HepG2 (cell line): ENCODE results near the gene DCDC2C. TPM values are rescaled to one million over a fixed set of nuclear protein-coding genes. Genes with fewer than 3 reads are reported as not detected.

Experiments used
- BHLHE40 ChIP-seq: IDR thresholded peaks from 2 replicates; pipeline ENCODE4 v1.6.1; 2011; ENCODE audit warnings: low read length, improper control_type of control experiment
- CBFB ChIP-seq: sonication (generic); formaldehyde crosslinking; IDR thresholded peaks from 2 replicates; pipeline ENCODE4 v1.4.0; 2020; ENCODE audit warnings: missing genetic modification reagents
- HOXA5 ChIP-seq: sonication (generic); formaldehyde crosslinking; IDR thresholded peaks from 2 replicates; pipeline ENCODE4 v1.4.0; 2020; ENCODE audit warnings: missing genetic modification reagents
- IKZF4 ChIP-seq: sonication (generic); formaldehyde crosslinking; IDR thresholded peaks from 2 replicates; pipeline ENCODE4 v1.5.1; 2020; ENCODE audit warnings: borderline replicate concordance, mild to moderate bottlenecking, low read depth, missing genetic modification reagents; ENCODE audit errors: not compliant biosample characterization
- KDM1A ChIP-seq: IDR thresholded peaks from 2 replicates; pipeline ENCODE4 v1.6.1; 2016; ENCODE audit warnings: missing compliant biosample characterization
- KDM5A ChIP-seq: fragments of 200-600 bp; sonication (generic); IDR thresholded peaks from 2 replicates; pipeline ENCODE4 v1.7.0; 2018; ENCODE audit warnings: antibody characterized with exemption, mild to moderate bottlenecking, low read length, borderline replicate concordance
- KLF16 ChIP-seq, 2 experiments: sonication (generic) in 1 of 2; formaldehyde crosslinking in 1 of 2; IDR thresholded peaks; 2 replicates each; pipeline versions ENCODE4 v1.6.1 to v1.8.0; 2016 to 2023; ENCODE audit warnings: missing genetic modification reagents in 2 of 2, missing compliant biosample characterization in 1 of 2
- MBNL3 ChIP-seq: fragments of 250-450 bp; sonication (Bioruptor Pico); conservative IDR thresholded peaks from 2 replicates; pipeline ENCODE4 v1.8.0; 2022; ENCODE audit warnings: mild to moderate bottlenecking, inconsistent platforms
- MYC ChIP-seq: sonication (generic); formaldehyde crosslinking; IDR thresholded peaks from 2 replicates; pipeline ENCODE4 v1.9.0; 2021; ENCODE audit warnings: missing genetic modification reagents, borderline replicate concordance
- NONO ChIP-seq, 2 experiments: fragments of 450-650 bp in 1 of 2; sonication (generic) in 1 of 2; formaldehyde crosslinking in 1 of 2; IDR thresholded peaks in 1 of 2; conservative IDR thresholded peaks in 1 of 2; 2 replicates each; pipeline versions ENCODE4 v1.6.1 to v1.8.0; 2017 to 2022; ENCODE audit warnings: mild to moderate bottlenecking in 1 of 2, missing genetic modification reagents in 1 of 2, moderate library complexity in 1 of 2
- NR2F2 ChIP-seq: IDR thresholded peaks from 2 replicates; pipeline ENCODE4 v1.6.1; 2012; ENCODE audit warnings: low read depth, inconsistent platforms, borderline replicate concordance
- RBM22 ChIP-seq: fragments of 200-400 bp; formaldehyde crosslinking; optimal IDR thresholded peaks from 2 replicates; pipeline ENCODE3; 2017; ENCODE audit warnings: mild to moderate bottlenecking, low read length, moderate library complexity
- SRY ChIP-seq: sonication (generic); formaldehyde crosslinking; IDR thresholded peaks from 2 replicates; pipeline ENCODE4 v1.8.0; 2022; ENCODE audit warnings: mild to moderate bottlenecking, missing genetic modification reagents
- ZFP36L1 ChIP-seq: sonication (generic); formaldehyde crosslinking; IDR thresholded peaks from 2 replicates; pipeline ENCODE4 v1.8.0; 2022; ENCODE audit warnings: mild to moderate bottlenecking, missing genetic modification reagents, moderate library complexity
- ZMYM4 ChIP-seq: sonication (generic); formaldehyde crosslinking; IDR thresholded peaks from 2 replicates; pipeline ENCODE4 v1.8.1; 2023; ENCODE audit warnings: mild to moderate bottlenecking, missing genetic modification reagents
- ZNF260 ChIP-seq: sonication (generic); formaldehyde crosslinking; IDR thresholded peaks from 2 replicates; pipeline ENCODE4 v1.4.0; 2020; ENCODE audit warnings: missing genetic modification reagents, low read depth, mild to moderate bottlenecking, borderline replicate concordance
- ZNF263 ChIP-seq: sonication (generic); formaldehyde crosslinking; IDR thresholded peaks from 2 replicates; pipeline ENCODE4 v1.4.0; 2020; ENCODE audit warnings: missing genetic modification reagents
- ZNF451 ChIP-seq: sonication (generic); formaldehyde crosslinking; IDR thresholded peaks from 2 replicates; pipeline ENCODE4 v1.5.0; 2020; ENCODE audit warnings: mild to moderate bottlenecking, missing genetic modification reagents
- ZNF543 ChIP-seq: sonication (generic); formaldehyde crosslinking; IDR thresholded peaks from 2 replicates; pipeline ENCODE4 v1.4.0; 2020; ENCODE audit warnings: mild to moderate bottlenecking, missing genetic modification reagents
- ZNF546 ChIP-seq: sonication (generic); formaldehyde crosslinking; conservative IDR thresholded peaks from 2 replicates; pipeline ENCODE4 v1.8.1; 2023; ENCODE audit warnings: mild to moderate bottlenecking, missing genetic modification reagents
- ZNF562 ChIP-seq: sonication (generic); formaldehyde crosslinking; IDR thresholded peaks from 2 replicates; pipeline ENCODE4 v1.8.0; 2022; ENCODE audit warnings: missing genetic modification reagents, borderline replicate concordance
- ZNF570 ChIP-seq: sonication (generic); formaldehyde crosslinking; IDR thresholded peaks from 2 replicates; pipeline ENCODE4 v1.4.0; 2020; ENCODE audit warnings: mild to moderate bottlenecking, missing genetic modification reagents, borderline replicate concordance
- ZNF747 ChIP-seq: sonication (generic); formaldehyde crosslinking; IDR thresholded peaks from 2 replicates; pipeline ENCODE4 v1.8.1; 2023; ENCODE audit warnings: missing genetic modification reagents, mild to moderate bottlenecking, borderline replicate concordance
- ZNF768 ChIP-seq: sonication (generic); formaldehyde crosslinking; IDR thresholded peaks from 2 replicates; pipeline ENCODE4 v1.4.0; 2020; ENCODE audit warnings: missing genetic modification reagents
- ZNF772 ChIP-seq: sonication (generic); formaldehyde crosslinking; IDR thresholded peaks from 2 replicates; pipeline ENCODE4 v1.5.0; 2020; ENCODE audit warnings: mild to moderate bottlenecking, missing genetic modification reagents
- polyA plus RNA-seq, 8 experiments: library from polyadenylated mRNA; depleted of rRNA in 3 of 8; stranded (reverse) in 7 of 8; unstranded in 1 of 8; fragments of >200 nt; fragmentation: Illumina TruSeq in 4 of 8; extraction: Trizol in 4 of 8; gene quantifications; 2 replicates each; pipeline versions ENCODE4 v1.2.1 to v1.2.3, GENCODE V29; 2011 to 2016; ENCODE audit warnings: low read depth in 4 of 8, missing spikeins in 1 of 8, mixed read lengths in 1 of 8; ENCODE audit not compliant: insufficient read depth in 1 of 8
- total RNA-seq, 5 experiments: library from RNA; depleted of rRNA; stranded (reverse); fragments of >200 nt; fragmentation: Illumina TruSeq; extraction: Trizol; gene quantifications; 2 replicates each; pipeline ENCODE4 v1.2.3, GENCODE V29; 2016; ENCODE audit warnings: low read depth in 1 of 5
- TF ChIP-seq, protein P1 (sequence below): sonication (generic); formaldehyde crosslinking; IDR thresholded peaks from 2 replicates; pipeline ENCODE4 v1.4.0; 2020; ENCODE audit warnings: low read depth, mild to moderate bottlenecking, missing genetic modification reagents
- TF ChIP-seq, protein P2 (sequence below): sonication (generic); formaldehyde crosslinking; IDR thresholded peaks from 2 replicates; pipeline ENCODE4 v1.4.0; 2020; ENCODE audit warnings: missing genetic modification reagents

Gene DCDC2C
- total and polyA plus RNA-seq, 2 of the 13 experiments (the other 11 are each of a cell fraction or from before 2014, with no cell fraction given): not detected

DNA sequence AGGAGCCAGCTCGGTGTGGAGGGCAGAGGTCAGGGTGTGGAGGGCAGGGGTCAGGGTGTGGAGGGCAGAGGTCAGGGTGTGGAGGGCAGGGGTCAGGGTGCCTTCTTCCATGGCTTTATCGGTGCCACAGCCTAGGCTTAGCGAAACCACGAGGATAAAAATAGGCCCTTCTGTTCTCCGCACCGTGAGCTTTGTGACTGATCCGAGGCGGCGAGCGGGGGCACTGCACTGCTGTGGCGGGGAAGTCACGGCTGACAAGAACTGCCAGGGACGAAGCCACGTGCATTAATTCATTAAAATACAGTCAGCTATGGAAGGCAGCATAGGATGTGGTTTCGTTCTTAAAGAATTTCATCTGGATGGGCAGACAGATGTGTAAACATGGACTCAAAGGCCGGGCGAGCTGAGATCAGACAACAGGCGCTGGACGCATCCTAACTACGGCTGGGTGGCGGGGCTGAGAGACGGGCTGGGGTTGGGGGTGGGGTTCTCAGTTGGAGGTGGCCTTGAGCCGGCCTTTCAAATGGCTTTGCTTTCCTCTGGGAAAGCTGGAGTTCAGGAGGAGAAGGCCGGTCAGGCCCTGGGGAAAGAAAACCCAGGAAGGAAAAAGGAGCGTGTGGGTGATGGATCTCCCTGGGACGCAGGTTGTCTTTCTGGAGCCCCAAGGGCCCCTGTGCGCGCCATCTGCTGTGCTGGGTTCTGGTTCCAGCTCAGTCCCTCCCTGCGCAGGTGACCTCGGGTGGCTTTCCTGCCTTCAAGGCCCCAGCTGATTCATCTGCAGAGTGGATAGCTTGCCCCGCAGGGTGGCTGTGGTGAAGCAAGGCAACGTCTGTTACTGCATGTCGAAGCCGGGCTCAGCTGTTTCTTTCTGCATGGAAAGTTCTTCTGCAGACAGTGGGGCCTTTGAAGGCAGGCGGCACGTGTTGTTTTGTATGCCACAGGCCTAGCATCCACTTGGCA lies 46.3 kb upstream of the DCDC2C start (continued):
- TF ChIP-seq ZNF546 (CRISPR knock-in tag) (0 out of 2 replicates have a peak, but pooled peaks have one; percentile 40), ZFP36L1 (CRISPR knock-in tag) (peak; percentile 77), ZNF772 (CRISPR knock-in tag) (0 out of 2 replicates have a peak, but pooled peaks have one; percentile 21), NONO (IDR thresholded peaks at IDR 0.05) (no peak), NONO (CRISPR knock-in tag; conservative IDR thresholded peaks at IDR 0.05) (no peak; the same call in 1 of the 2 replicates), BHLHE40 (peak; percentile 48; the same call in 1 of the 2 replicates), ZNF451 (CRISPR knock-in tag) (peak; percentile 58; the same call in 1 of the 2 replicates), RBM22 (no peak), KDM5A (no peak), KLF16 (CRISPR knock-in tag; IDR thresholded peaks at IDR 0.05) (peak in 1 of 2 experiments; percentile 45; a peak in 1 of 4 replicates), ZNF570 (CRISPR knock-in tag) (0 out of 2 replicates have a peak, but pooled peaks have one; percentile 56), IKZF4 (CRISPR knock-in tag) (no peak), KDM1A (CRISPR knock-in tag) (peak; percentile 50; the same call in 1 of the 2 replicates), ZMYM4 (CRISPR knock-in tag) (peak; percentile 43; the same call in 1 of the 2 replicates), SRY (CRISPR knock-in tag) (no peak), ZNF263 (CRISPR knock-in tag) (0 out of 2 replicates have a peak, but pooled peaks have one; percentile 12), NR2F2 (peak; percentile 96), CBFB (CRISPR knock-in tag) (no peak), ZNF543 (CRISPR knock-in tag) (no peak), HOXA5 (CRISPR knock-in tag) (no peak), ZNF562 (CRISPR knock-in tag) (no peak), ZNF260 (no peak), ZNF747 (no peak; the same call in 1 of the 2 replicates), MBNL3 (CRISPR knock-in tag) (no peak), ZNF768 (CRISPR knock-in tag) (peak; percentile 52; the same call in 1 of the 2 replicates), MYC (CRISPR knock-in tag) (0 out of 2 replicates have a peak, but pooled peaks have one; percentile 33)
- TF ChIP-seq, protein P1, sequence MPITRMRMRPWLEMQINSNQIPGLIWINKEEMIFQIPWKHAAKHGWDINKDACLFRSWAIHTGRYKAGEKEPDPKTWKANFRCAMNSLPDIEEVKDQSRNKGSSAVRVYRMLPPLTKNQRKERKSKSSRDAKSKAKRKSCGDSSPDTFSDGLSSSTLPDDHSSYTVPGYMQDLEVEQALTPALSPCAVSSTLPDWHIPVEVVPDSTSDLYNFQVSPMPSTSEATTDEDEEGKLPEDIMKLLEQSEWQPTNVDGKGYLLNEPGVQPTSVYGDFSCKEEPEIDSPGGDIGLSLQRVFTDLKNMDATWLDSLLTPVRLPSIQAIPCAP (CRISPR knock-in tag): no peak
- TF ChIP-seq, protein P2, sequence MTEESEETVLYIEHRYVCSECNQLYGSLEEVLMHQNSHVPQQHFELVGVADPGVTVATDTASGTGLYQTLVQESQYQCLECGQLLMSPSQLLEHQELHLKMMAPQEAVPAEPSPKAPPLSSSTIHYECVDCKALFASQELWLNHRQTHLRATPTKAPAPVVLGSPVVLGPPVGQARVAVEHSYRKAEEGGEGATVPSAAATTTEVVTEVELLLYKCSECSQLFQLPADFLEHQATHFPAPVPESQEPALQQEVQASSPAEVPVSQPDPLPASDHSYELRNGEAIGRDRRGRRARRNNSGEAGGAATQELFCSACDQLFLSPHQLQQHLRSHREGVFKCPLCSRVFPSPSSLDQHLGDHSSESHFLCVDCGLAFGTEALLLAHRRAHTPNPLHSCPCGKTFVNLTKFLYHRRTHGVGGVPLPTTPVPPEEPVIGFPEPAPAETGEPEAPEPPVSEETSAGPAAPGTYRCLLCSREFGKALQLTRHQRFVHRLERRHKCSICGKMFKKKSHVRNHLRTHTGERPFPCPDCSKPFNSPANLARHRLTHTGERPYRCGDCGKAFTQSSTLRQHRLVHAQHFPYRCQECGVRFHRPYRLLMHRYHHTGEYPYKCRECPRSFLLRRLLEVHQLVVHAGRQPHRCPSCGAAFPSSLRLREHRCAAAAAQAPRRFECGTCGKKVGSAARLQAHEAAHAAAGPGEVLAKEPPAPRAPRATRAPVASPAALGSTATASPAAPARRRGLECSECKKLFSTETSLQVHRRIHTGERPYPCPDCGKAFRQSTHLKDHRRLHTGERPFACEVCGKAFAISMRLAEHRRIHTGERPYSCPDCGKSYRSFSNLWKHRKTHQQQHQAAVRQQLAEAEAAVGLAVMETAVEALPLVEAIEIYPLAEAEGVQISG (CRISPR knock-in tag): peak; percentile 30
